GM12801 (cell line): ENCODE measurements around the gene EBLN1.

Experiments
- TF ChIP-seq, protein P1 (sequence below): IDR thresholded peaks from one replicate; pipeline ENCODE4 v1.5.1; 2011; ENCODE audit warnings: control low read depth; ENCODE audit not compliant: insufficient read length; ENCODE audit errors: extremely low read depth

Gene EBLN1

DNA sequence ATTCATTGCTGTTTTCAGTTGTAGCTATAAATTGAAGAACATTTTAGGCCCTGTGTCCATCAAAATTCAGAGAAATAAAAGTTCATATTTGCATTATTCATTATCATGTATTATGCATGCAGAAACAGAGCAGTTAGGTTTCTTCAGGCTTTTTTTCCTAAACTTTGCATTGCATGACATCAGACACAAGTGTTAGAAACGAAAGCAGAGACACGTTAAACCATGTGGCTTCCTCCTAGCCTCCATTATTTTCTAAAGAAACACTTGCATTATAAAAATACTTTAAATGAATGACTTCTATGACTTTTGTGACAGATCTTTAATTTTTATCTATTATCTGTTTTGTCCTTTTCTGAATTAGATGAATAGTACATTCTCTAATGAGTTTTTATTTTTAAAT lies 8.8 kb upstream of the EBLN1 start:
- TF ChIP-seq, protein P1, sequence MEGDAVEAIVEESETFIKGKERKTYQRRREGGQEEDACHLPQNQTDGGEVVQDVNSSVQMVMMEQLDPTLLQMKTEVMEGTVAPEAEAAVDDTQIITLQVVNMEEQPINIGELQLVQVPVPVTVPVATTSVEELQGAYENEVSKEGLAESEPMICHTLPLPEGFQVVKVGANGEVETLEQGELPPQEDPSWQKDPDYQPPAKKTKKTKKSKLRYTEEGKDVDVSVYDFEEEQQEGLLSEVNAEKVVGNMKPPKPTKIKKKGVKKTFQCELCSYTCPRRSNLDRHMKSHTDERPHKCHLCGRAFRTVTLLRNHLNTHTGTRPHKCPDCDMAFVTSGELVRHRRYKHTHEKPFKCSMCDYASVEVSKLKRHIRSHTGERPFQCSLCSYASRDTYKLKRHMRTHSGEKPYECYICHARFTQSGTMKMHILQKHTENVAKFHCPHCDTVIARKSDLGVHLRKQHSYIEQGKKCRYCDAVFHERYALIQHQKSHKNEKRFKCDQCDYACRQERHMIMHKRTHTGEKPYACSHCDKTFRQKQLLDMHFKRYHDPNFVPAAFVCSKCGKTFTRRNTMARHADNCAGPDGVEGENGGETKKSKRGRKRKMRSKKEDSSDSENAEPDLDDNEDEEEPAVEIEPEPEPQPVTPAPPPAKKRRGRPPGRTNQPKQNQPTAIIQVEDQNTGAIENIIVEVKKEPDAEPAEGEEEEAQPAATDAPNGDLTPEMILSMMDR: no peak

DNA sequence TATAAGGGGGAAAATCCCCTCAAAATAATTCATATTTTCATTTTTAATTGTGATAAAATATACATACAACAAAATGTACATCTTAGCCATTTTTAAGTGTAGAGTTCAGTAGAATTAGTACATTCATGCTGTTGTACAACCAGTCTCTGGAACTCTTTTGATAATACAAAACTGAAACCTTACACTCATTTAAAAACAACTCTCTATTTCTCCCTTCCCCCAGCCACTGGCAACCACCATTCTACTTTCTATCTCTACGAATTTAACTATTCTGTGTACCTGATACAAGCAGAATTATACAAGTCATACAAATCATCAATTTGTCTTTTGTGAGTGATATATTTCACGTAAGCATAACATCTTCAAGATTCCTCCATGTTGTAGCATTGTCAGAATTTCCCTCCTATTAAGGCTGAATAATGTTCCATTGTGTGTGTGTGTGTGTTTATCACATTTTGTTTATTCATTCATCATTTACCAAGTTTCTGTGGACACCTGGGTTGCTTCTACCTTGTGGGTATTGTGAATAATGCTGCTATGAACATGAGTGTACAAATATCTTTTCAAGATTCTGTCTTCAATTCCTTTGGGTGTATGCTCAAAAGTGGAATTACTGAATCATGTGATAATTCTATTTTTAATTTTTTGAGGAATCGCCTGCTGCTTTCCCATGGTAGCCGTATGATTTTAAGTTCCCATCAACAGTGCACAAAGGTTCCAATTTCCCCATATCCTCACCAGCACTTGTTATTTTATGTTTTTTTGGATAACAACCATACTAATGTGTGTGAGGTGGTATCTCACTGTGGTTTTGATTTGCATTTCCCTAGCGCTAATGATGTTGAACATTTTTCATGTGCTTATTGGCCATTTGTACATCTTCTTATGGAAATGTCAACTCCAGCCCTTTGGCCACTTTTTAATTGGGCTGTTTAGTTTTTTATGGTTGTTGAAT lies 4.7 kb upstream of the EBLN1 start:
- TF ChIP-seq, protein P1: no peak

DNA sequence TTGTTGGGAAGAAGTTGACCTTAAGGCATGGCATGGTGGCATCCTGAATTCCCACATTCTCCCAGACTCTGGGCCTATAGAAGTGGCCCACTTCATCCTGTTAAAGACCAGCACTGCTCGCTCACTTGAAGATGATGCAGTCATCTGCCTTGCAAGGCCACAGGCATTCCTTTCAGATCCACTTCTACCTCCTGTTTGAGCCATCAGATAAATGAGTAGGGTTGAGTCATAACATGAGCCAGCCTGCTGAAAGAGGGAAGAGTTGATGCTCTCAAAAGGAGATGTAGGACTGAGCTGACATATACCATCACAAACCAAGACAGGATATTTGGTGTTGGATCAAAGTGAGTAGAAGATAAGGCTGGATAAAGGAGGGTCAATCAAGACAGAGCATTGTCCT lies 1.5 kb upstream of the EBLN1 start:
- TF ChIP-seq, protein P1: no peak

GRCh38 chr10:22218448-22218847 lies 633 bp upstream of the EBLN1 start:
- TF ChIP-seq, protein P1: no peak

DNA sequence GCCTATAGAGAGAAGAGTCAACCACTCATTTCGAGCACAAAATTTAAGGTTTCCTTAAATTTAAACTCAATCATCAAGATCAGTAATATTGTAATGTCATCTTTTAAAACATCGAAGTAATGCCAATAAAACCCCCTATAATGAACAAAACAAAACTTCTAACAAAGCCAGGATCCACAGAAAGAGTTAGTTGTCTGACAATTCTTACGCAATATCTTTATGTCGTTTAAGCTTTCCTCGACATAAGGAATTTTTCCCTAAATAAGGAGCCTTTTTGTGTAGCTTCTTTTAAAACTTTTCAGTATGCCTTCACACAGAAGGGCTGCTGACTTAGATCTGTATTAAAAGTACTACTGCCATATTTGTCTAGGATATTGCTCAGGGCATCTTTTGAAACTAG lies 7.5 kb downstream of the EBLN1 start:
- TF ChIP-seq, protein P1: no peak

DNA sequence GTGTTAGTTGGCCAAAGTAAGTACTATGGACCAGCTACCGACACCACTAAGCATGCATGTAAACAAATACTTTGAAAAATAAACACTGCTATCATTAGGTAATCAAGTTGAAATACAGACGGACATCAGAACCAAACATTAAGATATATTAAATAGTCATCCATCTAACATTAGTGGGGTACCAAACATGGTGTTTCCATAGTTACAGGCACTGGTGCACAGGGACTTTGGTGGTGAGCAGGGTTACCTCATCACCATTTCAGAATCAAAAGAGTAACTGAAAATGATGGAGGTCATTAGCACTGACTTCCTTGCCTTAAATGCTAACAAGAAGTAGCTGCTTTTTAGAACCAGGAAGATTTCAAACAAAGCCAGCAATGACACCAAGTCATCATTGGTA lies 23.9 kb downstream of the EBLN1 start:
- TF ChIP-seq, protein P1: no peak

DNA sequence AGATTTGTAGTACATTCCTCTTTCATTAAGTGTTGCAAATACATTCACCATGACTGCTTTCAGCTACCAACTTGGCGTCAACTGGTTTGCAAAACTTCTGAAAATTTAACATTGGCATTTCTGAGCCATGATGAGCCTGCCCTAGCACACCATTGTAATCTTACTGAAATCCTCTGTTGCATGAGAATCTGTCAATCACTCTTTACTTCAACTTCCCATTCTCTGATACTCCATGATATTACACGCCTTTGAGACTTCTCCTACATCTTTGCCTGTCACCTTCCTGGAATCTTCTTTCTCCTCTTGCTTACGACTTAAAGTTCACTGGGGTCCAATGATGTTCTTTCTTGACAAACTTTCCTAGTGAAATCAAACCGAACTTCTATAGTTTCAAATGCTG lies 32.2 kb downstream of the EBLN1 start:
- TF ChIP-seq, protein P1: no peak
